ENCODE measurements around the gene BPIFB6. TPM values are rescaled to one million over a fixed set of nuclear protein-coding genes. Genes with fewer than 3 reads are reported as not detected.

BPIFB6 gene
- total and polyA plus RNA-seq, 7 experiments from 2014 or later = not detected

DNA sequence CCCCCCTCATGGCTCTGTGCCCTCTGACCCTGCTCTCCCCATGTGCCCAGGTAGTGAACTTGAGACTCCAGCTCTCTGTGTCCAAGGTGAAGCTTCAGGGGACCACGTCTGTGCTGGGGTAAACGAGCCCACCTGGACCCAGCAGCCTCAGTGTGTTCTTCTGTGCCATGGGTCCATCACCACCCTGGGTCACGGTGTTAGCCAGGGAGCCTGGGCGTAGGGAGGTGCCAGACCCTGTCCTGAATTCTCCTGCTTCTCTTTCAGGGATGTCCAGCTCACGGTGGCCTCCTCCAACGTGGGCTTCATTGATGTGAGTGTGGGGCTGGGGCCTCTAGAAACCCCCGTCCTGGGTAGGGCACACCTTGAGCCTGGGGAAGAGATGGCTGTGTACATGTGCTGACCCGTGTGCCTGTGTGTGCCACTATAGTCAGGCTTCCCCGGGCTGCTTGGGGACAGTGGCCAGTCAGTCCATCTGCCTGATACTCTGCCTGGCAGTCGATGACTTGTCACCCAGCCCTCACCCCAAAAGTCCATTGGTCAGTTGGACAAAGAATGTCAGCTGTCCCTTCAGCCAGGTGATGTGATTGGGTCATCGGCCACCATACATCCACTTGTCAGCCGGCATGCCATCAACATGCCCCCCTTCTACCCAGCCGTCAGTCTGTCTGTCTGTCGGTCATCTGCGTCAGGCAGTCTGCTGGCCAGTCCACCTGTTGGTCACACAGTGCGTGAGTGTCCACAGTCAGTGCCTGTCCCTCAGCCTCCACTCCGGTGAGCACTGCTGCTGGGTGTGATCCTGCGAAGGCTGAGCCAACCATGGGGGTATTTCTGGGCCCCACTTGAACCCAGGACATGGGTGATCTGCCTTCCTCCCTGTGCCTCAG is 10.9 kb upstream of the BPIFB6 start:
- no peaks in the 10 kb centered on the region for H3K4me1 ChIP-seq (ENCODE audit: control insufficient read depth in 2 of 2, insufficient read depth in 2 of 2, low read length in 2 of 2)
- H3K27ac Mint-ChIP-seq = peak overlapping the region in 1 of 9 donors; percentile 36
- no peaks in the 10 kb centered on the region for H3K36me3 Mint-ChIP-seq
- no peak overlapping the region for H3K27ac ChIP-seq (ENCODE audit: low read depth, low read length)
- DNase-seq = no peak
- no peaks in the 10 kb centered on the region for H3K9me3 Mint-ChIP-seq
- H3K27me3 Mint-ChIP-seq = no peaks in the 10 kb centered on the region
- ATAC-seq = no peak
- no peak overlapping the region for H3K4me3 Mint-ChIP-seq
- POLR2A ChIA-PET = no interaction called here
- H3K36me3 ChIP-seq (ENCODE audit: control insufficient read depth in 2 of 3, insufficient read depth in 3 of 3, low read length in 3 of 3) = no peaks in the 10 kb centered on the region
- no peaks in the 10 kb centered on the region for H3K9me3 ChIP-seq (ENCODE audit: control insufficient read depth in 2 of 3, low read length in 3 of 3)
- H3K4me3 ChIP-seq (ENCODE audit: low read length) = no peak overlapping the region
- intact Hi-C loops (cut with micrococcal nuclease) = no loop called here
- H3K4me1 Mint-ChIP-seq = peaks cover 2 to 24% (median 12%) of the 10 kb centered on the region in 7 donors
- H3K27me3 ChIP-seq (ENCODE audit: control insufficient read depth in 2 of 2, insufficient read depth in 2 of 2, low read length in 2 of 2) = no peaks in the 10 kb centered on the region
- CTCF ChIA-PET = interaction anchor here (0.7 kb wide), 1 partner anchor 226 kb away, joined by 4 read pairs; no protein-coding TSS in a partner anchor

DNA sequence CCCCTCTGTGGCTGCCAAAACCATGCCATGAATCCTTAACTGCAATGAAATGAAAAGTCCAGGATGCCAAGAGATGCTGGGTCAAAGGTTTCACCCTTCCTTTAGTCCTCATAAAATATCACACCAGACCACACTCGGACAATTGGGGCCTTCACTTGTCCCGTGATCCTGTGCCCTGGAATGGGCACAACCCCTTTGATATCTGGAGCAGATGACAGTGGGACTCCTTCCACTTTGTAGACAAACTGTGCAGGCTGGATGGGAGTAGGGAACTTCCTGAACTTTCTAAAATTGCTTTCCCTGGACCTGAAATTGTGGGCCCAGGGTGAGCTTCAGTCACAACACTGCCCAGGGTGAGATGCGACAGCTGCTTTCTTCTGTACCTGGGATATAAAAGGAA is 9.6 kb upstream of the BPIFB6 start:
- Mint-ChIP-seq H3K4me3 (no peak overlapping the region), H3K36me3 (no peaks in the 10 kb centered on the region), H3K27ac (peak overlapping the region in 1 of 9 donors; percentile 46), H3K9me3 (no peaks in the 10 kb centered on the region), H3K27me3 (no peaks in the 10 kb centered on the region), H3K4me1 (peaks cover 0 to 14% (median 4%) of the 10 kb centered on the region in 7 donors)
- DNase-seq (no peak), ATAC-seq (no peak)
- Histone ChIP-seq H3K9me3 (ENCODE audit: control insufficient read depth in 2 of 3, low read length in 3 of 3) (no peaks in the 10 kb centered on the region), H3K4me1 (ENCODE audit: control insufficient read depth in 2 of 2, insufficient read depth in 2 of 2, low read length in 2 of 2) (no peaks in the 10 kb centered on the region), H3K36me3 (ENCODE audit: control insufficient read depth in 2 of 3, insufficient read depth in 3 of 3, low read length in 3 of 3) (no peaks in the 10 kb centered on the region), H3K27me3 (ENCODE audit: control insufficient read depth in 2 of 2, insufficient read depth in 2 of 2, low read length in 2 of 2) (no peaks in the 10 kb centered on the region), H3K4me3 (ENCODE audit: low read length) (no peak overlapping the region), H3K27ac (ENCODE audit: low read depth, low read length) (no peak overlapping the region)
- ChIA-PET CTCF (no interaction called here), POLR2A (interaction anchor here (1.0 kb wide), 1 partner anchor 50 kb away, joined by 3 read pairs; no protein-coding TSS in a partner anchor)
- intact Hi-C loops (cut with micrococcal nuclease) = no loop called here

DNA sequence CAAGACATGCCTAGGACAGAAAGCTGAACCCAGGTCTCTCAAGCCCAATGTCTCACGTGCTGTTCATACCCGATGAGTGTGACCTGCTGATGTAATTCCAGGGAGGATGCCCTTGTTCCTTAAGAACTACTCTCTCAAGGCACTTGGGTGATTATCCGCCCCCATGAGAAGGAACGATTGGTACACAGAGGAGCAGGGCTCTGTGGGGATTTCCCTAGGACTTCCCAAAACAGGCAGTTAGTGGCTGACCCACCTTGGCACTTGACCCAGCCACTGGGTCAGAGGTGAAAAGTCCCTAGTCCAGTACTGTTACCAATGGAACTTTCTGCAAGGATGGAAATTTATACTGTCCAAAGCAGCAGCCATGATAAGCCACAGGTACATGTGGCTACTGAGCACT is 9.2 kb upstream of the BPIFB6 start:
- ChIA-PET CTCF (no interaction called here), POLR2A (interaction anchor here (1.0 kb wide), 1 partner anchor 50 kb away, joined by 3 read pairs; no protein-coding TSS in a partner anchor)
- DNase-seq = no peak
- H3K36me3 ChIP-seq (ENCODE audit: control insufficient read depth in 2 of 3, insufficient read depth in 3 of 3, low read length in 3 of 3) = no peaks in the 10 kb centered on the region
- Mint-ChIP-seq H3K4me3 (no peak overlapping the region), H3K27me3 (no peaks in the 10 kb centered on the region), H3K4me1 (peaks cover 0 to 12% (median 4%) of the 10 kb centered on the region in 7 donors), H3K9me3 (no peaks in the 10 kb centered on the region), H3K36me3 (no peaks in the 10 kb centered on the region), H3K27ac (no peak overlapping the region)
- H3K27ac ChIP-seq (ENCODE audit: low read depth, low read length) = no peak overlapping the region
- no peak for ATAC-seq
- no peaks in the 10 kb centered on the region for H3K4me1 ChIP-seq (ENCODE audit: control insufficient read depth in 2 of 2, insufficient read depth in 2 of 2, low read length in 2 of 2)
- H3K27me3 ChIP-seq (ENCODE audit: control insufficient read depth in 2 of 2, insufficient read depth in 2 of 2, low read length in 2 of 2) = no peaks in the 10 kb centered on the region
- H3K9me3 ChIP-seq (ENCODE audit: control insufficient read depth in 2 of 3, low read length in 3 of 3) = no peaks in the 10 kb centered on the region
- no peak overlapping the region for H3K4me3 ChIP-seq (ENCODE audit: low read length)
- intact Hi-C loops (cut with micrococcal nuclease) = no loop called here

DNA sequence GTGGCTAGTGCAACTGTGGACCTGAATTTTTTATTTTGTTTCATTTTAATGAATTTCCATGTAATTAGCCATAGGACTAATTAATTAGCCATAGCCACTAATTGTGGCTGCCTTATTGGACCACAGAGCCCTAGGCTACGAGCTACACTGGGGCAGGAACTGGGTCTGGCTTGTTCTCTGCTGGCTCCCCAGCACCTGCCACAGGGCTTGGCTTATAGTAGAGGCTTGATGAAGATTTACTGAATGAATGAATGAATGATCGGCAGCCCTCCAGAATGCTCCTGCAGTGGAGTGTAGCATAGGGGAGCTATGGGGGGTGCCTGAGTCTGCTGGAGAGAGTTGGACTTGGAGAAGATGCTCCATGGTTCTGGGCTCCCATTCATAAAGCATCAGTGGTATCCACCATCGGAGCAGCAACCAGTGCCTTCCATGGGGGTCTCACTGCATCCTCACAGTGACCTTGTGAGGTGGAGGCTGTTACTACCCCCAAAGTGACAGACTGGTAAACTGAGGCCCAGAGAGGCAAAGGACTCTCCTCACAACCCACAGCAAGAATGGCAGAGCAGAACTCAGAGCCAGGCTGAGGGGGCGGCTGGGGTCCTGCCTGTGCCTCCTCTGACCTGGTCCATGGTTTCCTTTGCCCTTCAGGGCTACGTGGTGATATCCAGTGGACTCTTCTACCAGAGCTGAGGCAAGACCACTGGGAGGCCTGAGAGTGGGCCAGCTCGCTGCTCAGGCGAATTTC is 8.6 kb upstream of the BPIFB6 start:
- Mint-ChIP-seq H3K27me3 (no peaks in the 10 kb centered on the region), H3K36me3 (no peaks in the 10 kb centered on the region), H3K4me1 (peaks cover 0 to 8% (median 0%) of the 10 kb centered on the region in 7 donors), H3K4me3 (no peak overlapping the region), H3K27ac (no peak overlapping the region), H3K9me3 (no peaks in the 10 kb centered on the region)
- DNase-seq (no peak), ATAC-seq (no peak)
- CTCF ChIA-PET = no interaction called here
- no peaks in the 10 kb centered on the region for H3K27me3 ChIP-seq (ENCODE audit: control insufficient read depth in 2 of 2, insufficient read depth in 2 of 2, low read length in 2 of 2)
- no peaks in the 10 kb centered on the region for H3K9me3 ChIP-seq (ENCODE audit: control insufficient read depth in 2 of 3, low read length in 3 of 3)
- no peaks in the 10 kb centered on the region for H3K36me3 ChIP-seq (ENCODE audit: control insufficient read depth in 2 of 3, insufficient read depth in 3 of 3, low read length in 3 of 3)
- POLR2A ChIA-PET = interaction anchor here (1.0 kb wide), 1 partner anchor 51 kb away, joined by 3 read pairs; no protein-coding TSS in a partner anchor
- H3K4me1 ChIP-seq (ENCODE audit: control insufficient read depth in 2 of 2, insufficient read depth in 2 of 2, low read length in 2 of 2) = no peaks in the 10 kb centered on the region
- no peak overlapping the region for H3K4me3 ChIP-seq (ENCODE audit: low read length)
- intact Hi-C loops (cut with micrococcal nuclease) = no loop called here
- no peak overlapping the region for H3K27ac ChIP-seq (ENCODE audit: low read depth, low read length)

DNA sequence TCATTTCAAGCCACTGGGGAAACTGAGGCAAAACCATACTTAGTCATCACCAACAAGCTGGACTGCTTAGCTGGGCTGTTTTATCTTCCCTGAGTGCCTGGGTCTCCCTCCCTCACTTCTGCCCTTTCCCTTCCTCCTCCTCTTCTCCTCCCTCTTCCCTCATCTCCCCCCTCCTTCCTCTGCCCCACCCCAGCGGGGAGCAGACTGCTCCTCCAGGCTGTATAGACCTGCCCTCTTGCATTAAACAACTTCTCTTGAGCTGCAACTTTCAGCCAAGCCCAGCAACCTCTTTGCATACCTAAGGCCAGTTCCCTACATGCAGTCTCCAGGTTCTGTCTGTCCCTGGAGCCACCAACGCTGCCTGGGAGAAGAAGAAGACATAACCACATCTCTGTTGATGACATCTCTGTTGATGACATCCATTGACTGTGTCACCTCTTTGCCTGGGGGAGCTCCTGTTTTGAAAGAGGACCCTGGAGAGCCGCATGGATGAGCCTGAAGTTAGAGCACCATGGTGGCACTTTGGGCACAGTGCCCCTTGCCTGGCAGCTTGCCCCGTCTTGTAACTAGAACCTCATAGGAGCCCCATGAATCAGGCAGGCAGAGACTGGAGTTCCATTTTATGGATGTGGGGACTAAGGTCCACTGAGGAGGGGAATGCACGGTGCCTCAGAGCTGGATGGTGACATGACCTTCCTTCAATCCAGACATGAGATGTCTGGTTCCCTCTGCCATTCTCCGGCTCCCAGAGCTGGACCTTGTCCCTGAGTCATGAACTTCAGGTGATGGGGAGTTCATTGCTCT is 7.8 kb upstream of the BPIFB6 start:
- Histone ChIP-seq H3K27ac (ENCODE audit: low read depth, low read length) (no peak overlapping the region), H3K27me3 (ENCODE audit: control insufficient read depth in 2 of 2, insufficient read depth in 2 of 2, low read length in 2 of 2) (no peaks in the 10 kb centered on the region), H3K4me3 (ENCODE audit: low read length) (no peak overlapping the region), H3K9me3 (ENCODE audit: control insufficient read depth in 2 of 3, low read length in 3 of 3) (no peaks in the 10 kb centered on the region), H3K36me3 (ENCODE audit: control insufficient read depth in 2 of 3, insufficient read depth in 3 of 3, low read length in 3 of 3) (no peaks in the 10 kb centered on the region), H3K4me1 (ENCODE audit: control insufficient read depth in 2 of 2, insufficient read depth in 2 of 2, low read length in 2 of 2) (no peaks in the 10 kb centered on the region)
- POLR2A ChIA-PET = no interaction called here
- DNase-seq (no peak), ATAC-seq (no peak)
- peaks cover 0 to 8% (median 0%) of the 10 kb centered on the region in 7 donors for H3K4me1 Mint-ChIP-seq
- intact Hi-C loops (cut with micrococcal nuclease) = no loop called here
- H3K27ac Mint-ChIP-seq = peak overlapping the region in 1 of 9 donors; percentile 41
- no peak overlapping the region for H3K4me3 Mint-ChIP-seq
- CTCF ChIA-PET = no interaction called here
- no peaks in the 10 kb centered on the region for H3K36me3 Mint-ChIP-seq
- H3K9me3 Mint-ChIP-seq = no peaks in the 10 kb centered on the region
- H3K27me3 Mint-ChIP-seq = no peaks in the 10 kb centered on the region

DNA sequence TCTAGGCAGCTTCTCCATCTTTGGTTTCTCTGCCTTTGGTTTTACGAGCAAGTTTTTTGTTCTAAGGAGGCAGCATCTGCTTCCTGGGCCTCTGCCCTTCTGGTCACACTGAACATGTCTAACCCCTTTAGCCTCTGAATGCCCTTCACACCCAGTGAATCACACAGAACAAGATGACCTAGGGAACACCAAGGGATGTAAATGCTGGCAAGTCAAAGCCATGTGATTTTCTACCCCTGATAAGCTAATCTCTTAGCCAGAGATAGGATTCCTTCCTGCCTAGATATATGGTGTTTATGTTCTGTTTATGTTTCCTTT is 7.2 kb upstream of the BPIFB6 start:
- no peaks in the 10 kb centered on the region for H3K9me3 ChIP-seq (ENCODE audit: control insufficient read depth in 2 of 3, low read length in 3 of 3)
- H3K27me3 Mint-ChIP-seq = no peaks in the 10 kb centered on the region
- CTCF ChIA-PET = no interaction called here
- no peak for DNase-seq
- ATAC-seq = no peak
- intact Hi-C loops (cut with micrococcal nuclease) = no loop called here
- no peak overlapping the region for H3K27ac Mint-ChIP-seq
- H3K27ac ChIP-seq (ENCODE audit: low read depth, low read length) = no peak overlapping the region
- H3K4me1 Mint-ChIP-seq = peaks cover 0 to 8% (median 0%) of the 10 kb centered on the region in 7 donors
- no peaks in the 10 kb centered on the region for H3K36me3 ChIP-seq (ENCODE audit: control insufficient read depth in 2 of 3, insufficient read depth in 3 of 3, low read length in 3 of 3)
- H3K4me1 ChIP-seq (ENCODE audit: control insufficient read depth in 2 of 2, insufficient read depth in 2 of 2, low read length in 2 of 2) = no peaks in the 10 kb centered on the region
- POLR2A ChIA-PET = no interaction called here
- no peaks in the 10 kb centered on the region for H3K9me3 Mint-ChIP-seq
- no peak overlapping the region for H3K4me3 Mint-ChIP-seq
- H3K4me3 ChIP-seq (ENCODE audit: low read length) = no peak overlapping the region
- H3K36me3 Mint-ChIP-seq = no peaks in the 10 kb centered on the region
- no peaks in the 10 kb centered on the region for H3K27me3 ChIP-seq (ENCODE audit: control insufficient read depth in 2 of 2, insufficient read depth in 2 of 2, low read length in 2 of 2)

Measured in naive thymus-derived CD4-positive, alpha-beta T cell (primary cell).